GM20000 (cell line): ENCODE results near the gene SYNGR3.

Source experiments
- DNase-seq: peaks from one replicate; pipeline ENCODE4 v3.0.0; 2012; ENCODE audit warnings: low spot score
- CTCF ChIP-seq: IDR thresholded peaks from 2 replicates; pipeline ENCODE4 v1.5.1; 2012; ENCODE audit warnings: mild to moderate bottlenecking, control low read depth; ENCODE audit errors: extremely low read depth, missing control alignments

Gene SYNGR3

GRCh38 chr16:1944612-1945199, 45.1 kb upstream of the SYNGR3 start:
- no peak for DNase-seq
- no peak for TF ChIP-seq CTCF

GRCh38 chr16:1945559-1946391, 44.0 kb upstream of the SYNGR3 start:
- no peak for TF ChIP-seq CTCF
- DNase-seq, result no peak

- DNase-seq, result no peak
- no peak for TF ChIP-seq CTCF
Observed at GRCh38 chr16:1946495-1947368, 43.0 kb upstream of the SYNGR3 start.

GRCh38 chr16:1947369-1947670, 42.5 kb upstream of the SYNGR3 start:
- DNase-seq, result no peak
- TF ChIP-seq CTCF, result no peak

GRCh38 chr16:1949507-1949906, 40.3 kb upstream of the SYNGR3 start:
- TF ChIP-seq CTCF, result no peak
- DNase-seq, result no peak

- TF ChIP-seq CTCF, result no peak
- DNase-seq, result no peak
Observed at GRCh38 chr16:1950047-1950446, 39.7 kb upstream of the SYNGR3 start.

GRCh38 chr16:1950559-1950958, 39.2 kb upstream of the SYNGR3 start:
- no peak for DNase-seq
- TF ChIP-seq CTCF, result no peak
